GM21576 (cell line): ENCODE measurements around the gene RAMACL.

Experiments
- ATAC-seq: cut with Tn5 transposase; IDR thresholded peaks from one replicate; pipeline ENCODE4 v1.9.1; 2021; ENCODE audit warnings: mild to moderate bottlenecking, moderate library complexity; ENCODE audit not compliant: unreplicated experiment

Gene RAMACL

DNA sequence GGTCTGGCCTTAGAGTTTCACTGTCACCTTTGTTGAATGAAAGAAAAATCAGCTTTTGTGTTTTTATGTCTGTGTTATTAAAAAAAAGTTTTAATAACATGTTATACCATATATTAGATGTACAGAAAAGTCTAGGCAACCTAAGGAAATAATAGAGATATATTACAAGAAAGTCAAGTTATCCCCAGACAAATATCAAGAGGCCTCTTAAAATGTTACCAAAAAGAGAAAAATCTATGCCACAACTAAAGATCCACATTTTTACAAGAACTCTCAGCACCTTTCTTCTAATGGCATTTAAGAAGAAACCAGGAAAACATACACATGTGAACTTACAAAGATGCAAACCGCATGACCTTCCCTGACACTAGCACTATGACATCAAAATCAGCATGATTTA is 26.8 kb downstream of the RAMACL start:
- ATAC-seq: no peak

GRCh38 chr6:166559211-166559610 is 27.3 kb downstream of the RAMACL start:
- no peak for ATAC-seq

DNA sequence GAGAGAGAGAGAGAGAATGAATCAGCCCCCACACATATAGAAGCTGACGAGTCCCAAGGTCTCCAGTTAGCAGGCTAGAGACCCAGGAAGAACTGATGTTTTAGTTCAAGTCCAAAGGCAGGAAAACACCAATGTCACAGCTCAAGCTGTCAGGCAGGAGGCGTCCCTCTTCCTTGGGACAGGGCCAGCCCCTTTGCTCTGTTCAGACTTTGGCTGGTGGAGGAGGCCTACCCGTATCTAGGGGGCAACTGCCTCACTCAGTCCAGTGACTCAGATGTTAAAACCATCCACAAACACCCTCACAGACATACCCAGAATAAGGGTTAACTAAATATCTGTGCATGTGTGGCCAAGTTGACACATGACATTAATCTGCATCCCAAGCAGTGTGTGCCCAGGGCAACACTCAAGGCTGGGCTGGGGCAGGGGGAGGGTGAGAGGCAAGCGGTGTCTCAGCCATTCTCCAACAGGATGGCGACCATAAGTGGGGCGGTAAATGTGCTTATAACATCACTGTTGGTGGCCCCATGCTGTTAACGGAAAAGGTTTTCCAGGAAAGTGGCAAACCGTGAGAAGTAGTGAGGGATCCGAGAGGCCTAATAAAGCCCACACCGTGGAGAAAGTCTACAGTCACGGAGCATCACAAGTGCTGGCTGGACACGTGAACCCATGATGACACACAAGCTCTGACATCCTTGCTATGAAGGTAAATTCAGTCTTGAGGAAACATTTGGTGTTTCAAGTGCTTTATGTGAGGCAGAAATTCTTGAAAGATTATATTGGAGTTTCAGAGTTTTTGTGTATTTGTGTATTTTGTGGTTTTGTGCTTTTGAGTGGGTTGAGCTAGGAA is 28.1 kb downstream of the RAMACL start:
- no peak for ATAC-seq

- no peak for ATAC-seq
Measured at GRCh38 chr6:166556863-166557322, 29.6 kb downstream of the RAMACL start.

- ATAC-seq: no peak
Measured at GRCh38 chr6:166556336-166556735, 30.1 kb downstream of the RAMACL start.

DNA sequence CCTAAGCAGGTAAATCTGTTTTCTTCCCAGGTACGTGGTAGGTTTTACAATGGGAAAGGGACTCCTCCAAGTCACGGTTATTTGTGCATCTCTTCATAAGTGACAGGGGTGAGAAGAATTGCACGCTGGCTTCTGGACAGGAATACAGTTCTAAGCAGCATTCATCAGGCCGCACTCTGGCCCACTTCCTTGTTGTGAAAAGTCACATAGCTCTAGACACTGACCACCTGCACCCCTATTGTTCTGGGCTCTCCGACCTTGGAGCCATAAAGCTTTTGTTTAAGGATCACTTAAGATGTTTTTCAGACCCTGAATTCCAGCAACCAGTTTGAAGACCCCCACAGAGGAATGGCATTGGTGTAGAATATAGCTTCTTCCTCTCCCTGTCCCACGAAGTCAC is 31.4 kb downstream of the RAMACL start:
- no peak for ATAC-seq

GRCh38 chr6:166554316-166554715 is 32.2 kb downstream of the RAMACL start:
- no peak for ATAC-seq

GRCh38 chr6:166553563-166554271 is 32.8 kb downstream of the RAMACL start:
- ATAC-seq: no peak

GRCh38 chr6:166552600-166552999 is 33.9 kb downstream of the RAMACL start:
- ATAC-seq: no peak

DNA sequence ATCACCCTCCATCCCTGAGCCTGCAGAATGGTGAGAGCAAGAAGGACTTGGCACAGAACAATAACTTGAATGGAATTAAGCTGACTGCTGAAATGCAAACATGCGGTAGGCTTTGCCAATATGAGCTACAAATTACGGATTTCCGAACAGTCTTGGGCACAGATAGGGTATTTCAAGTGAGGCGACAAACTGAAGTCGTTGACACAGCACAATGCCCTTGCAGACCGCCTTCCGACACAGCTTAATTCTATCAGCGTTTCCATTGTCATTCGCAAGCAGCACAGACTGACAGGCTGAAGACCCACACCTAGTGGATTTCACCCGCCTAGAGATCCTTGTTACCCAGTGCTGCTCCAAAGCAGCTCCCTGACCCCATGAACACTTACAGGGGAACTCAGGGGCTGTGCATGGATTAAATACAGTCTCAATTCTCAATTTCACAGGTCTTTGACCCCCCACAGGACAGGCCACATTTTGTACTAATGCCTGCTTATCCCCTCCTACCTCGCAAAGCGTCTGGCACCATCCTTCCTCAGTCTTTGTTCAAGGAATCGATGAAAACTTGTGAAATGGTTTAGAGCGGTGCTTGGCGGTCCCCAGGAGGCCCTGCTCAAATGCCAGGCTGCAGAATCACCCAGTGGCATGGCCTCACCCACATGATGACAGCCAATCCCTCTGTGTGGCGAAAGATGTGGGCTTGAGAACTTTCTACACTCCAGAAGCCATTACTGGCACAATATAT is 34.6 kb downstream of the RAMACL start:
- no peak for ATAC-seq

GRCh38 chr6:166546653-166547052 is 39.8 kb downstream of the RAMACL start:
- no peak for ATAC-seq

GRCh38 chr6:166545156-166546034 is 41.1 kb downstream of the RAMACL start:
- no peak for ATAC-seq

DNA sequence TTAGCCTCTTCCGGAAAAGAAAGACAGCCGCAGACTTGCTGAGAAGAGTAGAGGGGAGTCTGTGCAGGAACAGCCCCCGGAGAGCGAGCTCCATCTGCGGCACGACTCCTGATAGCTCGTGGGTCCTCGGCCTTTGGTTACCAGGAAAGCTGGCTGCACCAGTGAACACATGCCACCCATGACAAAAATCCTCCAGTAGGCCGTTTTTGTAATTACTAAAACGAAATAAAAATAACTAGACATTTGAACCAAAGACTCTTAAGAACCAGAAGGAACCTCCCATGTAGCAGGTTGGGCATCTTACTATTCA is 42.2 kb downstream of the RAMACL start:
- ATAC-seq: no peak

GRCh38 chr6:166543603-166544295 is 42.7 kb downstream of the RAMACL start:
- no peak for ATAC-seq

DNA sequence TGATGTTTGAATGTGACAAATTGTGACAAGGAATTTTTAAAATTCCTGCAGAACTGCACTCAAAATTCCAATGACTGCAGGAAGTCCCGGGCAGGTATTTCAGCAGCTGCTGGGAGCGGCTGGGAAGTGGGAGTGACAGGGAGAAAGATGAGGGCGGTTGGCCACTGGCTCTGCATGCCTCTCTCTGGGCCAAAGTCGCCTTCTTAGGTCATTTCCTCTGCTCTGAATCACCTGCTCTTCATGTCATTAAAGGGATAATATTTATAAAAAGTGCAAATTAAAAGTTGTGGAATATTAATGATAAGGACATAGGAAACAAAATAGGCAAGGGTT is 43.9 kb downstream of the RAMACL start:
- no peak for ATAC-seq

DNA sequence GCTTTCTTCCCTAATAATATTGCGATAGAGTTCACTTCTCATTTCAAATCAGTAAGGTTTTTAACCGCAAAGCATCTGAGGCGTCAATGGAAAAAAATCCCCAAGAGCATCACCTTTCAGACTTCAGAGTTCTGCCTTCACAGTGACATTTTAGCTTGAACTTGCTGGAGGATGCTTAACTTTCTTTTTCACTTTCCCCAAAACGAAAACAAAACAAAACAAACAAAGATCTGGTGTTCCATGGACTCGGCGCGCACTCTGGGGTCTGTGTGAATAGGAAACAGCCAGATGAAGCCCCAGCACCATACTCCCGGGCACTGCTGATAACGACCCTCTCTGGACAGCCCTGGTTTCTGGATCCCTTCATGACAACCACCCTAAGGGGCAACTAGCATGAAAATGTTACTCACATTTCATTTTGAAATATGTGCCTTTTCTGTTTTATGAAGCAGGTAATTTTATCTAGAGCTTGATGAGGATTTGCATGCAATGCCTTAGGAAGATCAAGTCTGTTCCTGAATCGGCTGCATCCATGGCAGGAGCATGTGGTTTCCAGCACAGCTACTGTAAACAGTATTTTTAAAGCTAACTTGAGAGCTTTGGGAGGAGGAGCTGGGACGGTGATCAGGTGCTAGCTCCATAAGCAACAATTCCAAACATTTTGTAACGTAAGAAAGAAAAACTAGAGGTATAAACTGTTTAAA is 44.5 kb downstream of the RAMACL start:
- ATAC-seq: peak; percentile 20

- ATAC-seq: peak; percentile 21
Measured at GRCh38 chr6:166541366-166541765, 45.1 kb downstream of the RAMACL start.

DNA sequence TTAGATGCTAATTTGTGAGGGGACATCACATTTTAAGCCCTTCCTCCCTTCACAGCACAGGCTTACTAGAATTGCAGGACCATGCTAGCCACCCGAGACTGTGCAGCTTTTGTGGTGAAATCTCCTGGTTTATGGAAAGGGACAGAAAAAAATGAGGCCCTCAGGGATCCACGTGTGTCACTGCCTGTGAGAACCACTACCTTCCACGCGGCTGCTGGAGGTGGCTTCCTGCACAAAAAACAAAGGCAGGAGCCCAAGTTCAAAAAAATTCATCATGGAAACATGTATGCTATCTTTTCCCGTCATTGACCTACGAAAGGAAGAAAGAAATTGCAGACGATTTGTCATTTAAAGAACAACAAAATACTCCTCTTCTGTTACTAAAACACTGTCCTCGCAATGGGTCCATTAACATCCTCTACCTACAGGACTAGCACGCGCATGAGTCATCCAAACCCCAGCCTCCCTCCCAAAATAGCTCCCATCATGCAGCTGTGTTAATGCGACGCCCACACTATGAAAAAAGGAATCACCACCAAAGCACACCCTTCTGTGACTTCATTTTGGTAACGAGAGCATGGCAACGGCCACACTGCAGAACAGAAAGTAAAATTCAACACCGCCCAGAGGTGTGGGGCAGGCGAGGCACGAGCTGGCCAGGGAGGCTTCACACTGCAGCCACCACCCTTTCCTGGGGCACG is 45.7 kb downstream of the RAMACL start:
- ATAC-seq: peak; percentile 94

DNA sequence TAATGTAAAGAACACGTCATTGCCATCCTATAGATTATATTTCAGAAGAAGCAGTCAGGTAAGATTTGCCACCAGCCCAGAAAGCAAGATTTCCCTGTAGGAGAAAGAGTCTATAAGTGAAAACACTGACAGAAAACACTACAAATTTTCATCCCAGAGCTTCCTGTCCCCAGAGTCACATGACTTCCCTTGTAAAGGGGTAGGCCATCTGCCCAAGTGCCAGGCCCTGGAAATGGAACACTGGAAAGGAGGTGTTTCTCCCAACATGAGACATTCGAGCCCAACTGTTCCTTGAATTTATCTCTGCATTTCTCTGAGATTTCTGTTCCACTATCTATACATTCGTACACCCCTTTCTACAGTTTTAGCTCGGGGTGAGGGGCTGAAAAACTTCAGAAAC is 46.9 kb downstream of the RAMACL start:
- ATAC-seq: no peak
